ENCODE measurements around the gene IL1RAPL2.

Gene IL1RAPL2

GRCh38 chrX:105477351-105477750 lies 911.4 kb downstream of the IL1RAPL2 start:
- no peak for DNase-seq

DNA sequence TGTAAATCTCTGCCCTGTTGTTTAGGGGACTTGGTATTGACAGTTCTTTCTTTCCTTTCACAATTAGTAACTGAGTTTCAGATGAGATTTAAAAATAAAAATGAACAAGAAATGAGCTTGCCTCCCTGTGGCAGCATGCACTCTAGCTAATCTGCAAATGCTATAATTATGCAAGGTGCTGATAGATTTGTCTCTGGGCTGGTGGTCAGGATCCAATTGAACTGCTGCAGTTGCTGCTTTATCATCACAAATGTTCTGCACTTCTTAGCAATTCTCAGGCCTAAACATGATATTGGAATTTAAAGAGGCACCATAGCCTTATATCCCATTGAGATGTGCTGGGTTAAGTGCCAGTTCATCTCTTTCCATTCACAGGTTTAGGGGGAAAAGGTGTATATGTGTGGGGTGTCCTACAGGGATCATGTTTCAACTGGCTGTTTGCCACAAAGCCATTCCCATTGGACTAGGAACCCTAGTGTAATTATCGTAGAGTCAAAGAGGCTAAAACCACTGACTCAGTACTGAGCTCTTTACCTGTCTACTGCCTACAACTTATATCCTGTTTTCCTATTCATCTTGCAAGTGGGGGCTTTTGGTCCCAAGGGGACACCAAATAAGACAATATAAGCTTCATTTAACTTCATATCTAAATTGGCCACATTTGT lies 914.8 kb downstream of the IL1RAPL2 start:
- no peak for DNase-seq

GRCh38 chrX:105483011-105483410 lies 917.0 kb downstream of the IL1RAPL2 start:
- no peak for DNase-seq

DNA sequence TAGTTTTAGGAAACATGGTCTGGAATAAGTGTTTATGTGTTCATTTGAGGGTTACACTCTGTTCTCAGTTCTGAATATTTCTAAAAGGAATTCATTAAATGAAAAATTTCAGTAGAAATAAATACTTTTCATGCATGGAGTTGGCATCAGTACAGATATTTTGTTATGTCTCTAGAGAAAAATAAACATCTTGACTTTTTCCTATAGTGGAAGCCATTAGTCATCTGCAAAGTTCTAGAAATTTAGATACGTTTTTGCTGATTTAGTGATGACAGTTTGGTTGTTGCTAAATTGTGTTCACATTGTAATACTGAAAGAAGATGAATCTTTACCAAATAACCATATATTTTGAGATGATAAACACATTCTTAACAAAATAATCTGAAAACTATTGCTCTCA lies 922.7 kb downstream of the IL1RAPL2 start:
- DNase-seq, result no peak

GRCh38 chrX:105495376-105495775 lies 929.4 kb downstream of the IL1RAPL2 start:
- DNase-seq, result no peak

DNA sequence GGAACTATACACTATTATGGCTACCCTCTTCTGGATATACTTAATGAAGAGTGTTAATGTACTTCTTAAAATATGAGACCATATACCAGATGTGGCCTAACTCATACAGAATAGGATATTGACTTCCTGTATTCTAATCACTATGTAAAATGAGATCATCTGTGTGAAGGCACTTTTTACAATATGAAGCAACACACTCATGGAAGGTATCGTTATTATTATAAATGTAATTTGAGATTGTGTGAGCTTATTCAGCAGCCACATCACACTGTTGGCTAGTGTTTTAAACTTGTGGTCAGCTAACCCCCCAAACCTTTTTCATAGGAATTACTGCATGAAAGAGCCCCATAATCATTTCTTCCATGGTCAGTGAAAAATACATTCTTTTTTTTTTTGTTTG lies 936.3 kb downstream of the IL1RAPL2 start:
- no peak for DNase-seq

DNA sequence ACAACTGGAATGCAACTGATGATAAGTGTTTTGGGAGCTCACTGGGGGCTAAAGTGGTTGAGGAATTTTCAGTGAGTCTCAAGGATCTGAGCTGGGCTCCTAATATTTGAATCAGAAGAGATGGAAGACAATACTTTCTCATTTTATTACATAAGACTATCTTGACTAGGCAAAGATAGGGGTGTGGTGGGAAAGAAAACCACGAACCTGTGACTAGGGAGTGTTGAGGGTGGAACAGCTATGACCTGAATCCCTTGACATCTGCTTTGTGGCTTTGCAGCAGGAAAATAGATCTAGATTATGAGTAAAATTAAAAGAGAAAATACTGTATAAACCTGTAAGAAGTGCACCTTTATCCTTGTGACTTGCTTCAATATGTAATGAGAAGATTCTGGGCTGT lies 949.6 kb downstream of the IL1RAPL2 start:
- DNase-seq, result no peak

DNA sequence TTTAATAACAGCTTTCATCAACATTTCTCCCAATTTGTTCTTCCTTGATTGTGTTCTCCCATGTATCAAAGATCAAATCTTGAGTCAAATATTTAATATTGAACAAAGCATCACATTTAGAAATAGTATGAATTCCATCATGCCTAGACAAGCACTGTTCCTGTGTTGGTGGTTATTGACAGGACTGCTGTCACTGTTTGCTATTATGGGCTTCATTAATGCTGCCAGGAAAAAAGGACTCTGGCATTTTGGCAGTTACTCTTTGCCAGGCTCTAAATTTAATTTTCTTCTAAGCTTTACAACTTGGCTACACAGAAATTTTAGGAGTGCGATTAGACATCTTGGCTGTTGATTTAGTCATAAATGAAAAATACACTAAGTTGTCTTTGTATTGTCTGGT lies 960.4 kb downstream of the IL1RAPL2 start:
- no peak for DNase-seq

GRCh38 chrX:105527759-105528158 lies 961.8 kb downstream of the IL1RAPL2 start:
- no peak for DNase-seq

DNA sequence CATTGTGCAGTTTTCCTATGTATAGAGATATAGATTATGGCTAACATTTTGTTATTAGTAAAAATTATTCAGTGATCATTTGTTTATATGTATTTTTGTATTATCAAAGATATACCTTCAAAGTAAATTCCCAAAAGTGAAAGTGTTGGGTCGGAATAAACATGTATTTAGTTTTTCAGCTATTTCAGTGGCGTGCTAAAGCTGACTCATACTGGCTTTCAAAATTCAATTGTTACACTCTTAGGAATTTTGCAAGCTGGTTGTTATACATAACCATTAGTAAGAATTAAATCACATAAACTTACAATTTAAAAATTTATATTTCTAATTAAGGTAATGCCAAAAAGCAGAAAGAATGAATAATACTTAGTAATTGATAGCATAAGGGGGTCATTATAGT lies 968.0 kb downstream of the IL1RAPL2 start:
- DNase-seq, result no peak

- DNase-seq, result no peak
Measured at GRCh38 chrX:105543283-105543682, 977.3 kb downstream of the IL1RAPL2 start.

- DNase-seq, result no peak
Measured at GRCh38 chrX:105550043-105550663, 984.2 kb downstream of the IL1RAPL2 start.

DNA sequence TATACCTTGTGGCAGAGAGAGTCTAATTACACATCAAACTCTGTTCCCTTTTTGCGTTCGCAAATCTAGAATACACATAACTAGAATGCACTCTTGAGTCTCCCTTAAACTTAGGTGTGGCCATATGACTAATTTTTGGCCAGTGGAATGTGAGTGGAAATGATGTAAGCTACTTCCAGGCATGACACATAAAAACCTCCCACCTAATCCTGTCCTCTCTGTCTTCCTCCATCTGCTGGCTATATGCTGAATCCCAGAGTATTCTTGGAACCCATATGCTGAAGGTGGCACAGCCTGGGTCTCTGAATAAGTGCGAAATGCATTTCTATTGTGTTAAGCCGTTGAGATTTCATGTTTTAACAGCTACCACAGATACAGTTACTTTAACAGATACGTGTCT lies 986.4 kb downstream of the IL1RAPL2 start:
- no peak for DNase-seq

- no peak for DNase-seq
Measured at GRCh38 chrX:105553118-105553517, 987.1 kb downstream of the IL1RAPL2 start.

DNA sequence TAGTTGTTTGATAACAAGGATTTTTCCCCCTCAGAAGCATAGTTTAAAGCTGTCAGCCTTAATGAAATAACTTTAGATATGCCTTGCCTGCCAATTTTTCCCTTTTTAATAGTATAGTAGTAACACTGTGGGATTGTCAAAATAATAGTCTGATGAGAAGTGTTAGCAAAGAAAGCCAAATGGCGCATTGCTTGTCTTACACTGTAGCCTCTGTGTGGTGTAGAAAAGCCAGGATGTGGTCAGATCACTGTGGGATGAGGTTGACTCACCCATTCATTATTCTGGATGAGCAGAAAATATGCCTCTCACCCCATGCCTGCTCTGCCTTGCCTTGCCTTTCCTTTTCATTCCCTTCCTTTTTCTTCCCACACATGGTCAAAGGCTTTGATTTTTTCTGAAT lies 998.5 kb downstream of the IL1RAPL2 start:
- no peak for DNase-seq

- no peak for DNase-seq
Measured at GRCh38 chrX:105565856-105566255, 999.9 kb downstream of the IL1RAPL2 start.

DNA sequence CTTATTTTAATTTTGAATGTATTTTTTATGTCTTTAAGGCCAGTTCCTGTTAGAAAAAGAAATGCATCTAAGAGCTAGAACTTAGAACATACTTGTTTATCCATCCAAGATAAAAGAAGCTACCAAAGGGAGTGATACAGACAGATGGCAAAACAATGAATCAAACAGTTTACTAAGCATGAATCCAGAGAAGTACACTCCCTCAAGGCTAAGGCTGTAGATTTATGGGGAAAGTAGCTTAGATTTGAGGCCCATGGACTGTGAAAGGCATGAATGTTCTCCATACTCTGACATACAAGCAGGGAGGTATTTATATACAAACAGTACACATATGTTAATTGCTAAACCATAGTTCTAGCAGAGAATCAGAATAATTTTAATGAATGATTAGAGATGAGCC lies 1001.1 kb downstream of the IL1RAPL2 start:
- no peak for DNase-seq

- no peak for DNase-seq
Measured at GRCh38 chrX:105608745-105609144, 1042.7 kb downstream of the IL1RAPL2 start.

DNA sequence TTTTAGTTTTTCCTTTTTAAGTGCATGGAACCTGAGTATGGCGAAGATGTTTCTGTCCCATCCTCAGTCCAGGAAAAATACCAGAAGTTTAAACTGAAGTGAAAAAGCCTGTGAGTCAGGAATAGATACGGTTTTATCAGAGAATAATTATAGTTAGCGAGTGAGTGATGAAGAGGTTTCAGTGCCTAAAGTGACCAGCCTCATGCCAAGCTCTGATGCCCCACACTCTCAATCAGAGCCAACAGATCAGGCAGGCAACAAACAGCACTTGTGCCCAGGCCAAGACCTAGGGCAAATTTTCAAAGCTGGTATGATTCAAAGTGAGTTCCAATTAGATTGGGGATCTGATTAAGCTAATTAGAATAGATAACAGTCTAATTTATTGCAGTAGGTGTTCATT lies 1043.5 kb downstream of the IL1RAPL2 start:
- no peak for DNase-seq

- DNase-seq, result no peak
Measured at GRCh38 chrX:105610411-105610810, 1044.4 kb downstream of the IL1RAPL2 start.

GRCh38 chrX:105618393-105619101 lies 1052.5 kb downstream of the IL1RAPL2 start:
- no peak for DNase-seq

GRCh38 chrX:105634180-105634579 lies 1068.2 kb downstream of the IL1RAPL2 start:
- DNase-seq, result no peak

- DNase-seq, result no peak
Measured at GRCh38 chrX:105635794-105636193, 1069.8 kb downstream of the IL1RAPL2 start.

DNA sequence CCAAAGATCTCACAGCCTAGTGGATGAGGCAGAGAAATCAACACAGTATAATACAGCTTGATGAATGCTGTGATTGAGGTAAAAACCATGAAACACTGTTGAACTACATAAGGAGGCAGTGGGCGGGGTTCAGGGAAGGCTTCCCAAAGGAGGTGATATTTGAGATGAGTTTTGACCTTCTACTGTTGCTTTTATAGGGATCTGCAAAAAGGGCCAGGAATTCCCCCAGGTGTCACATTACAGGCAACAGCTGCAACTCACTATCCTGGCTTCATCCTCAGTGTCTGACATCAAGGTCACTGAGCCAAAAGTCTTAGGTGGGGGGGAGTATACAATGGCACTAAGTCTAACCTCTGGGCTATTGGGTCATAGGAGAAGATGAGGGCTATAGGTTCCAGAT lies 1070.7 kb downstream of the IL1RAPL2 start:
- DNase-seq, result no peak
